Activated naive CD8-positive, alpha-beta T cell (primary cell): ENCODE results near the gene METTL1.
"Not testable (repeated sequence)": the region's sequence is repeated elsewhere in the genome, so short reads cannot be mapped to it uniquely, and the experiment has no call there.

Source experiments
- H3K27ac Mint-ChIP-seq: one replicate; pipeline ENCODE4 v1.8.0; 2021; ENCODE audit warnings: mixed read lengths
- H3K27me3 Mint-ChIP-seq: one replicate; pipeline ENCODE4 v1.8.0; 2021; ENCODE audit warnings: mixed read lengths
- H3K36me3 Mint-ChIP-seq: one replicate; pipeline ENCODE4 v1.8.0; 2021; ENCODE audit warnings: mixed read lengths
- H3K4me1 Mint-ChIP-seq: one replicate; pipeline ENCODE4 v1.8.0; 2021; ENCODE audit warnings: low read depth, mixed read lengths
- H3K4me3 Mint-ChIP-seq: one replicate; pipeline ENCODE4 v1.8.0; 2021; ENCODE audit warnings: mild to moderate bottlenecking, mixed read lengths
- H3K9me3 Mint-ChIP-seq: one replicate; pipeline ENCODE4 v1.8.0; 2021; ENCODE audit warnings: low read depth, mixed read lengths

METTL1 gene

DNA sequence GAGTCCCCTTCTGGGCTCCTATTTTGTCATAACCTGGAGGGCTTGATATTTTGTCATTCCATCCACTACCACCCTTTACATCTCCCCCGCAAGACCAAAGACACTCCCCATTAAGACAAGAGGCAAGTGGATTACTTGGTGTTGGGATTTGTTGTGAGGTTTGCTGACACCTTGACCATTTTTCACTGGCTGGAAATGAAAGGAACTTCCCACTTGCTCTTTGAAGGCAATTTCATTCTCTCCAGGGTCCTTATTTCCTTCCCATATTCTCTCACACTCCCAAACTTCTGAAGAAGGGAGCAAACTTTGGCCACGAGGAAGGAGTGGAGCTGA is 48.3 kb downstream of the METTL1 start:
- Mint-ChIP-seq H3K27ac (no peak overlapping the region), H3K27me3 (no peaks in the 10 kb centered on the region), H3K36me3 (peaks cover 2% of the 10 kb centered on the region), H3K4me3 (no peak overlapping the region), H3K9me3 (no peaks in the 10 kb centered on the region), H3K4me1 (peaks cover 16% of the 10 kb centered on the region)

DNA sequence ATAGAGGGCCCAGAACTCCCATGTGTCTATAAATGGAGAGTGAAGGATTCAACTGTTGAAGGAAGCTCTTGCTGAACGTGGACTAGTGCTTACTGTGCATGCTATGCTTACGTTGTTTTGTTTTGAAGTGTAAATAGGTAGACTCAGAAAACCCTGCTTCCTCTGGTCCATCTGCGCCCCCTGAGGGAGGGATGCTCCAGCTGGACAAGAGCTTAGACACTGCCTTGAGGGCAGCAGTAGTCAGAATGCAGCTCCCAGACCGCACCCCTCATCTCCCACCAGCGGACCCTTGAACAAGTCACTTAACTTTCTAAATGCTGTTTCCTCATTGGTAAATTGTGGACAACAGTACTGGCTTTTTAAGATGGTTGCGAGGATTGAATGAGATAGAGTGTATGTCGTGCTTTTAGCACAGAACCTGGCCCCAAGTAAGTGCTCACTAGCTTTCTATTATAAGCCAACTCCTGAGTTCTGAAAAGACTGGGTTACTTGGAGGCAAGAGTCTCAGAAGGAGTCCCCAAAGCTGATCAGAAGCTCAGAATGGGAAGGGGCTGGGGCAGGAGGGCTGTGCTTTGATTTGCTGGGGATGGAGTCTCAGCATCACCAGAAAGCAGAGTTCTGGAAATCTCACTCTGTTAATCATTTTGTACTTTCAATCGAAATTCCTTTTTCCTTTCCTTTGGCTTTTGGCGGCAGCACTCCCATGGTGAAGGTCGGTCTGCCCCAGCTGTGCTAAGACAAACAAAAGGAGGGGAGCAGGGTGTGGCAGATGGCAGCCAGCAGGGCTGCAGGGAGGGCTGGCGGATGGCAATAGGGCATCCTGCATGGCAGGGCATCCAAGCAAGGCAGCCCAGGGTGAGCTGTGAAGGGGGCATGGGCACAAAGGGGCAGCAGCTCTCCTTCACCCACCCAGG is 48.9 kb downstream of the METTL1 start:
- no peaks in the 10 kb centered on the region for H3K27me3 Mint-ChIP-seq
- no peak overlapping the region for H3K4me3 Mint-ChIP-seq
- peak overlapping the region; percentile 10 for H3K27ac Mint-ChIP-seq
- H3K36me3 Mint-ChIP-seq, result peaks cover 3% of the 10 kb centered on the region
- no peaks in the 10 kb centered on the region for H3K9me3 Mint-ChIP-seq
- peaks cover 16% of the 10 kb centered on the region for H3K4me1 Mint-ChIP-seq

DNA sequence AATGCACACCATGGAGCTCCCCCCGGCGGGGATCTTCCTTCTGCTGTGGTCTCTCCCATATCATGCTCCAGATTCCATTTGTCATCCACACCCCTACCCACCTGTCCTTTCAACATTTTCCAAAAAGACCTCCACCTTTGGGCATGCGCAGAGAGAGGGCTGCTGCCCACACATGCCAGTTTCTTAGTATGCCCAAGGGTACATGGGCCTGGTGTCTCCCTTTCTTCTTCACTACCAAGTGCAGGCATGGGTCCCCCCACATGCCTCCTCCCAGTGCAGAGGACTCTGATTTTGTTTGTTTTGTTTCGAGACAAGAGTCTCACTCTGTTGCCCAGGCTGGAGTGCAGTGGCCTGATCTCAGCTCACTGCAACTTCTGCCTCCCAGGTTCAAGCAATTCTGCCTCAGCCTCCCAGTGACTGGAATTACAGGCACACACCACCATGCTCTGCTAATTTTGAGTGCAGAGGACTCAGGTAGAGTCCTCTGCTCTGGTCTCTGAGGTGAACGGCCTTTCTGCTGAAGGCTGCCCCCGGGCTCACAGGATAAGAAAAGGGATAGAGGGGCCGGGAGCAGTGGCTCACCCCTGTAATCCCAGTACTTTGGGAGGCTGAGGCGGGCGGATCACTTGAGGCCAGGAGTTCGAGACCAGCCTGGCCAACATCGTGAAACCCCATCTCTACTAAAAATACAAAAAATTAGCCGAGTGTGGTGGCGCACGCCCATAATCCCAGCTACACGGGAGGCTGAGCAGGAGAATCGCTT is 49.9 kb downstream of the METTL1 start:
- H3K4me3 Mint-ChIP-seq, H3K9me3 Mint-ChIP-seq, H3K36me3 Mint-ChIP-seq, H3K27ac Mint-ChIP-seq, H3K27me3 Mint-ChIP-seq: not testable (repeated sequence)
- H3K4me1 Mint-ChIP-seq, result peaks cover 16% of the 10 kb centered on the region

DNA sequence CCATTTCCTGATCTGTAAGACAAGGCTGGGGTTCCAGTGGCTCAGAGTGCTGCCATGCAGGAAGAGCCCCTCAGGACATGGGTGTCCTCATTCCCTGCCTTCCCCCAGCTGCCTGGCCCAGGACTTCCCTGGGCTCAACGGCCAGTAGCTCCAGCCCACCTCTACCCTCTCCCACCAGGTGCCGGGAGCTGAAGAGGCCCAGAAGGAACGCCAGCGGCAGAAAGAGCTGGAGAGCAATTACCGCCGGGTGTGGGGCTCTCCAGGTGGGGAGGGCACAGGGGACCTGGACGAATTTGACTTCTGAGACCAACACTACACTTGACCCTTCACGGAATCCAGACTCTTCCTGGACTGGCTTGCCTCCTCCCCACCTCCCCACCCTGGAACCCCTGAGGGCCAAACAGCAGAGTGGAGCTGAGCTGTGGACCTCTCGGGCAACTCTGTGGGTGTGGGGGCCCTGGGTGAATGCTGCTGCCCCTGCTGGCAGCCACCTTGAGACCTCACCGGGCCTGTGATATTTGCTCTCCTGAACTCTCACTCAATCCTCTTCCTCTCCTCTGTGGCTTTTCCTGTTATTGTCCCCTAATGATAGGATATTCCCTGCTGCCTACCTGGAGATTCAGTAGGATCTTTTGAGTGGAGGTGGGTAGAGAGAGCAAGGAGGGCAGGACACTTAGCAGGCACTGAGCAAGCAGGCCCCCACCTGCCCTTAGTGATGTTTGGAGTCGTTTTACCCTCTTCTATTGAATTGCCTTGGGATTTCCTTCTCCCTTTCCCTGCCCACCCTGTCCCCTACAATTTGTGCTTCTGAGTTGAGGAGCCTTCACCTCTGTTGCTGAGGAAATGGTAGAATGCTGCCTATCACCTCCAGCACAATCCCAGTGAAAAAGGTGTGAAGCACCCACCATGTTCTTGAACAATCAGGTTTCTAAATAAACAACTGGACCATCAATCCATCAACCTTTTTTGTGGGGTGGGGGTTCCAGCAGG is 51.0 kb downstream of the METTL1 start:
- H3K36me3 Mint-ChIP-seq, result peaks cover 2% of the 10 kb centered on the region
- peaks cover 16% of the 10 kb centered on the region for H3K4me1 Mint-ChIP-seq
- H3K4me3 Mint-ChIP-seq, result no peak overlapping the region
- H3K9me3 Mint-ChIP-seq, result no peaks in the 10 kb centered on the region
- no peaks in the 10 kb centered on the region for H3K27me3 Mint-ChIP-seq
- H3K27ac Mint-ChIP-seq, result no peak overlapping the region

DNA sequence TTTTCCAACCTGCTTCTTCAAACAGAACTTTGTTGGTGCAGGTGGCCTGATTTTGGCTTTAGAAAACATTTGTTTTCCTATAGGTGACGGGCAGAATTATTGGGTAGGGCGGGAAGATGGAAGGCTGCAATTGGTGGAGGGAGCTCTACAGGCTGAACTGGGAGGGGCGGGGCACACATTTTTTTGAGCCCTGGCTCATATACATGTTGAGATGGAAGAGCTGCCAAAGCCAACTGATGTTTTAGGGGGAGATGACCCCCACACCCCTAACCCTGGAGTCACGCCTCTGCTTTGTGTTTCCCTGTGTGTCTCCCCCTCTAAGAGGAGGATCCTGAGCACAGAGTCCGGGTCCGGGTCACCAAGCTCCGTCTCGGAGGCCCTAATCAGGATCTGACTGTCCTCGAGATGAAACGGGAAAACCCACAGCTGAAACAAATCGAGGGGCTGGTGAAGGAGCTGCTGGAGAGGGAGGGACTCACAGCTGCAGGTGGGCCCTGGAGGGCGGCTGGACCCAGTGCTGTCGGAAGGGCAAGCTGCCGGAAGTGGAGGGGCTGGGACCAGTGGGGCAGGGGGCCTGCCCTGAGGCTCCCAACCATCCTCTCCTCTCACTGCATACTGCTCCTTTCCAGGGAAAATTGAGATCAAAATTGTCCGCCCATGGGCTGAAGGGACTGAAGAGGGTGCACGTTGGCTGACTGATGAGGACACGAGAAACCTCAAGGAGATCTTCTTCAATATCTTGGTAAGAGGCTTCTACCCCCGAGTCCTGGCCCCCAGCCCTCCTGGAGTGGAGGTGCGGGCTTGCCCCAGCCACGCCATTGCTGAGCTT is 51.9 kb downstream of the METTL1 start:
- Mint-ChIP-seq H3K4me3 (no peak overlapping the region), H3K27ac (no peak overlapping the region), H3K27me3 (no peaks in the 10 kb centered on the region), H3K36me3 (peaks cover 2% of the 10 kb centered on the region), H3K9me3 (no peaks in the 10 kb centered on the region), H3K4me1 (peaks cover 15% of the 10 kb centered on the region)

DNA sequence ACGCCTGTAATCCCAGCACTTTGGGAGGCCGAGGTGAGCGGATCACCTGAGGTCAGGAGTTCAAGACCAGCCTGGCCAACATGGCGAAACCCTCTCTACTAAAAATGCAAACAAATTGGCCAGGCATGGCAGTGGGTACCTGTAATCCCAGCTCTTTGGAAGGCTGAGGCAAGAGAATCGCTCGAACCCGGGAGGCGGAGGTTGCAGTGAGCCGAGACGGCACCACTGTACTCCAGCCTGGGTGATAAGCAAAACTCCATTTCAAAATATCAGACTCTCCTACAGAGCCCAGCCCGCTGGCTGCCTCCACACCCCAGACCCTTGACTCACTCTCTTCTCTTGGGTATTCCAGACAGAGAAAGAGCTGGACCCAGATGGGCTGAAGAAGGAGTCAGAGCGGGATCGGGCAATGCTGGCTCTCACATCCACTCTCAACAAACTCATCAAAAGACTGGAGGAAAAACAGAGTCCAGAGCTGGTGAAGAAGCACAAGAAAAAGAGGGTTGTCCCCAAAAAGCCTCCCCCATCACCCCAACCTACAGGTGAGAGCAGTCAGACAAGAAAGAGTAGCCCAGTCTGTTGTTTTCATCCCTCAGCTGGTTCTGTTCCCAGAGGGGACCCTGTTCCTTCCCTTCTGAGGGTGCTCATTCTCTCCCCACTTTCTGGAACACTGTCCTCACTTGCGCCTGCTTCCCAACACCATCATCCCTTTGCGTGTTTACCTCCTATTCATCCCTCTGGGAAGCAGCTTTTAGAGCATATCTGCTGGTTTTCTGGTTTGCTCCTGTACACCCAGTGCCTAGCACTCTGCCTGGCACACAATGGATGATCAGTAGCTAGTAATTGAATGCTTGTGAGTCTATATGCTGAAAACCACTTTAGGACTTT is 53.0 kb downstream of the METTL1 start:
- no peaks in the 10 kb centered on the region for H3K9me3 Mint-ChIP-seq
- H3K36me3 Mint-ChIP-seq, result peaks cover 2% of the 10 kb centered on the region
- peak overlapping the region; percentile 29 for H3K27ac Mint-ChIP-seq
- peaks cover 8% of the 10 kb centered on the region for H3K4me1 Mint-ChIP-seq
- H3K27me3 Mint-ChIP-seq, result no peaks in the 10 kb centered on the region
- H3K4me3 Mint-ChIP-seq, result no peak overlapping the region
